Rectal smooth muscle tissue (tissue), 1 donor: ENCODE data around the gene SLC34A3.

Source experiments
- H3K27ac ChIP-seq: one replicate; pipeline ENCODE4 v1.7.0; 2013; ENCODE audit warnings: low read depth, low read length, inconsistent platforms
- H3K27me3 ChIP-seq: one replicate; pipeline ENCODE4 v1.7.0; 2013; ENCODE audit warnings: low read length; ENCODE audit not compliant: control insufficient read depth, insufficient read depth
- H3K36me3 ChIP-seq: one replicate; pipeline ENCODE4 v1.7.0; 2013; ENCODE audit warnings: low read length; ENCODE audit not compliant: control insufficient read depth, insufficient read depth
- H3K4me1 ChIP-seq: one replicate; pipeline ENCODE4 v1.7.0; 2013; ENCODE audit warnings: low read length; ENCODE audit not compliant: control insufficient read depth, insufficient read depth
- H3K4me3 ChIP-seq: one replicate; pipeline ENCODE4 v1.7.0; 2013; ENCODE audit warnings: low read length
- H3K9ac ChIP-seq: one replicate; pipeline ENCODE4 v1.7.0; 2013; ENCODE audit warnings: low read length

SLC34A3 gene

GRCh38 chr9:137190315-137190856 is 40.3 kb upstream of the SLC34A3 start:
- Histone ChIP-seq H3K36me3 (peaks cover 24% of the 10 kb centered on the region), H3K9ac (no peak overlapping the region), H3K4me1 (peaks cover 24% of the 10 kb centered on the region), H3K4me3 (no peak overlapping the region), H3K27me3 (no peaks in the 10 kb centered on the region), H3K27ac (no peak overlapping the region)

GRCh38 chr9:137191245-137191644 is 39.5 kb upstream of the SLC34A3 start:
- Histone ChIP-seq H3K27ac (no peak overlapping the region), H3K36me3 (peaks cover 18% of the 10 kb centered on the region), H3K4me3 (no peak overlapping the region), H3K4me1 (peaks cover 24% of the 10 kb centered on the region), H3K27me3 (no peaks in the 10 kb centered on the region), H3K9ac (no peak overlapping the region)

GRCh38 chr9:137191691-137192447 is 38.8 kb upstream of the SLC34A3 start:
- Histone ChIP-seq H3K27ac (no peak overlapping the region), H3K27me3 (no peaks in the 10 kb centered on the region), H3K36me3 (peaks cover 18% of the 10 kb centered on the region), H3K9ac (no peak overlapping the region), H3K4me1 (peaks cover 20% of the 10 kb centered on the region), H3K4me3 (no peak overlapping the region)

GRCh38 chr9:137192448-137192780 is 38.3 kb upstream of the SLC34A3 start:
- Histone ChIP-seq H3K27ac (no peak overlapping the region), H3K4me1 (peaks cover 14% of the 10 kb centered on the region), H3K9ac (peak overlapping the region; percentile 8)

GRCh38 chr9:137192859-137193258 is 37.8 kb upstream of the SLC34A3 start:
- no peak overlapping the region for H3K4me3 ChIP-seq
- H3K27ac ChIP-seq: no peak overlapping the region
- H3K9ac ChIP-seq: no peak overlapping the region
- H3K27me3 ChIP-seq: no peaks in the 10 kb centered on the region
- H3K4me1 ChIP-seq: peaks cover 10% of the 10 kb centered on the region
- peaks cover 18% of the 10 kb centered on the region for H3K36me3 ChIP-seq

More at GRCh38 chr9:137192448-137192780, 38.3 kb upstream of the SLC34A3 start:
- Histone ChIP-seq H3K27me3 (no peaks in the 10 kb centered on the region), H3K36me3 (peaks cover 18% of the 10 kb centered on the region), H3K4me3 (no peak overlapping the region)

- Histone ChIP-seq H3K9ac (no peak overlapping the region), H3K4me1 (peaks cover 10% of the 10 kb centered on the region), H3K4me3 (no peak overlapping the region), H3K36me3 (peaks cover 18% of the 10 kb centered on the region), H3K27me3 (no peaks in the 10 kb centered on the region), H3K27ac (no peak overlapping the region)
Observed at GRCh38 chr9:137193771-137194170, 36.9 kb upstream of the SLC34A3 start.

- H3K27me3 ChIP-seq: no peaks in the 10 kb centered on the region
- H3K27ac ChIP-seq: no peak overlapping the region
- peak overlapping the region; percentile 33 for H3K4me3 ChIP-seq
- H3K4me1 ChIP-seq: peaks cover 8% of the 10 kb centered on the region
- H3K9ac ChIP-seq: no peak overlapping the region
- peaks cover 18% of the 10 kb centered on the region for H3K36me3 ChIP-seq
Observed at GRCh38 chr9:137194388-137194787, 36.3 kb upstream of the SLC34A3 start.

GRCh38 chr9:137194909-137195308 is 35.8 kb upstream of the SLC34A3 start:
- Histone ChIP-seq H3K27me3 (no peaks in the 10 kb centered on the region), H3K9ac (peak overlapping the region; percentile 59), H3K4me1 (peaks cover 6% of the 10 kb centered on the region), H3K27ac (no peak overlapping the region), H3K4me3 (peak overlapping the region; percentile 33), H3K36me3 (peaks cover 16% of the 10 kb centered on the region)

- no peak overlapping the region for H3K9ac ChIP-seq
- H3K4me1 ChIP-seq: peaks cover 4% of the 10 kb centered on the region
- H3K27me3 ChIP-seq: no peaks in the 10 kb centered on the region
- peak overlapping the region; percentile 33 for H3K4me3 ChIP-seq
- no peak overlapping the region for H3K27ac ChIP-seq
- peaks cover 11% of the 10 kb centered on the region for H3K36me3 ChIP-seq
Observed at GRCh38 chr9:137195525-137196220, 35.0 kb upstream of the SLC34A3 start.

GRCh38 chr9:137198051-137198901 is 32.4 kb upstream of the SLC34A3 start:
- no peaks in the 10 kb centered on the region for H3K36me3 ChIP-seq
- no peaks in the 10 kb centered on the region for H3K27me3 ChIP-seq
- H3K4me1 ChIP-seq: peaks cover 12% of the 10 kb centered on the region
- no peak overlapping the region for H3K9ac ChIP-seq
- H3K27ac ChIP-seq: no peak overlapping the region
- peak overlapping the region; percentile 52 for H3K4me3 ChIP-seq

- H3K27ac ChIP-seq: no peak overlapping the region
- no peak overlapping the region for H3K9ac ChIP-seq
- H3K36me3 ChIP-seq: no peaks in the 10 kb centered on the region
- H3K4me3 ChIP-seq: peak overlapping the region; percentile 52
- peaks cover 13% of the 10 kb centered on the region for H3K4me1 ChIP-seq
- no peaks in the 10 kb centered on the region for H3K27me3 ChIP-seq
Observed at GRCh38 chr9:137198902-137199283, 31.8 kb upstream of the SLC34A3 start.
